Transverse colon (tissue), 4 donors: ENCODE results near the gene SNRK. TPM values are rescaled to one million over a fixed set of nuclear protein-coding genes. Genes with fewer than 3 reads are reported as not detected.

ENCODE experiments used
- DNase-seq: peaks from one replicate; pipeline ENCODE4 v3.0.0-alpha.2; 2019
- H3K27ac ChIP-seq, 4 donors: fragments of 200-600 bp; sonication (generic); 2 replicates each; pipeline ENCODE4 v1.5.1; 2016 to 2018; ENCODE audit warnings: inconsistent platforms in 4 of 4
- H3K27me3 ChIP-seq: fragments of 200-600 bp; sonication (generic); 2 replicates; pipeline ENCODE4 v1.5.1; 2017; ENCODE audit warnings: inconsistent platforms
- H3K36me3 ChIP-seq, 4 donors: fragments of 200-600 bp; sonication (generic); 2 replicates each; pipeline ENCODE4 v1.5.1; 2017 to 2019; ENCODE audit warnings: inconsistent platforms in 4 of 4
- H3K4me1 ChIP-seq, 4 donors: fragments of 200-600 bp; sonication (generic); 2 replicates each; pipeline ENCODE4 v1.5.1; 2017 to 2020; ENCODE audit warnings: inconsistent platforms in 4 of 4
- H3K4me3 ChIP-seq, 4 donors: fragments of 200-600 bp; sonication (generic); 1 replicate in 1 of 4; 2 replicates in 3 of 4; pipeline versions ENCODE4 v1.5.1 to v1.6.1; 2017 to 2019; ENCODE audit warnings: inconsistent platforms in 4 of 4
- H3K9me3 ChIP-seq, 2 donors: fragments of 200-600 bp; sonication (generic); 2 replicates each; pipeline ENCODE4 v1.5.1; 2017 to 2019; ENCODE audit warnings: inconsistent platforms in 2 of 2
- CTCF ChIP-seq, 5 experiments: fragments of 200-600 bp in 3 of 5; fragments of 450-650 bp in 2 of 5; sonication (generic) in 3 of 5; IDR thresholded peaks; 1 replicate in 2 of 5; 2 replicates in 3 of 5; pipeline ENCODE4 v1.5.1; 2016 to 2017; ENCODE audit warnings: antibody characterized with exemption in 5 of 5, inconsistent platforms in 3 of 5, mild to moderate bottlenecking in 2 of 5, moderate library complexity in 1 of 5
- EP300 ChIP-seq: sonication (generic); formaldehyde crosslinking; IDR thresholded peaks from one replicate; pipeline ENCODE4 v1.6.1; 2017; ENCODE audit warnings: antibody characterized with exemption, low read depth
- POLR2A ChIP-seq: fragments of 450-650 bp; IDR thresholded peaks from one replicate; pipeline ENCODE4 v1.6.1; 2016; ENCODE audit warnings: antibody characterized with exemption, mild to moderate bottlenecking, moderate library complexity
- POLR2AphosphoS5 ChIP-seq, 3 donors: sonication (generic); formaldehyde crosslinking; IDR thresholded peaks; one replicate each; pipeline ENCODE4 v1.6.1; 2016; ENCODE audit warnings: antibody characterized with exemption in 3 of 3
- WGBS, 2 donors: methylation state at CpG; one replicate each; pipeline ENCODE4 v1.1.5; 2018; ENCODE audit warnings: low coverage in 1 of 2; 5-methylcytosine and 5-hydroxymethylcytosine counted together
- in situ Hi-C, 4 donors: fragments of 200-750 bp; cut with MboI; loops; one replicate each; pipeline versions ENCODE4 v1.15.0 to v1.15.1; 2017; ENCODE audit warnings: low sequenced_read_pairs in 3 of 4, low pct_ligation_motif_present in 1 of 4, low pct_unique_long_range_greater_than_20kb in 1 of 4
- intact Hi-C: fragments of 100-400 bp; cut with DNase I; formaldehyde crosslinking; loops from one replicate; pipeline ENCODE4 v1.15.1; 2023; ENCODE audit warnings: low total_unique reads
- total RNA-seq, 4 donors: library from RNA; depleted of rRNA; stranded (reverse); fragments of >200 nt; gene quantifications; one replicate each; pipeline ENCODE4 v1.1.0, GENCODE V29; 2016

SNRK gene
- total RNA-seq, 4 donors from 2014 or later = 29.9 to 43.3 (median 31.7) TPM

- no peak overlapping the region for H3K4me3 ChIP-seq
- WGBS, 2 donors = 82 to 83% methylated on average over 3 to 4 of the region's 4 CpGs
- no peaks in the 10 kb centered on the region for H3K9me3 ChIP-seq
- no peaks in the 10 kb centered on the region for H3K4me1 ChIP-seq
- in situ Hi-C loops (no loop called here), intact Hi-C loops (no loop called here)
- H3K27me3 ChIP-seq = no peaks in the 10 kb centered on the region
- no peak for DNase-seq
- no peak overlapping the region for H3K27ac ChIP-seq
- no peaks in the 10 kb centered on the region for H3K36me3 ChIP-seq
- no peak for TF ChIP-seq POLR2A
- TF ChIP-seq EP300 = no peak
- TF ChIP-seq CTCF (IDR thresholded peaks at IDR 0.05) = no peak
- no peak for TF ChIP-seq POLR2AphosphoS5 (IDR thresholded peaks at IDR 0.05)
Observed at GRCh38 chr3:43262194-43262593, 24.1 kb upstream of the SNRK start.

DNA sequence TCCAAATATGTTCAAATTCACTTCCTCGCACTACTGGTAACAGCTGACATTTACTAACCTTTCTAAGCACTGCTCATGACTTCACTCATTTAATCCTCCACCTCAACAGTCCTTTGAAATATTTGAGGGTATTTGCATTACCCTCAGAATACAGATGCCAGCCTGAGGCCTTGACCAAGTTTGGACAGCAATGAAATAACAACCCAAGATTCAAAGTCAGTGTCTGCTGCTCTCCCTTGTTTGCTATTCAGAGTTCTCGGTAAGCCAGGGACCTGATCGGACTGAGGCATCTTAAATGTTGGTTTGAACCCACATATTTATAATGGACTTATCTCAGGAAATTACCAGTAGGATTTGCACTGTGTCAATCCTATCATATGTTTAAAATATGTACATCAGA, 19.9 kb upstream of the SNRK start:
- in situ Hi-C loops (no loop called here), intact Hi-C loops (no loop called here)
- H3K27me3 ChIP-seq = no peaks in the 10 kb centered on the region
- DNase-seq = no peak
- 67% methylated on average over 3 of the region's 3 CpGs; no CpG with 5 or more reads in 1 of the 2 donors for WGBS, 2 donors
- H3K27ac ChIP-seq = no peak overlapping the region
- no peaks in the 10 kb centered on the region for H3K9me3 ChIP-seq
- no peaks in the 10 kb centered on the region for H3K4me1 ChIP-seq
- no peak for TF ChIP-seq CTCF (IDR thresholded peaks at IDR 0.05)
- no peak for TF ChIP-seq POLR2AphosphoS5 (IDR thresholded peaks at IDR 0.05)
- no peak for TF ChIP-seq EP300
- TF ChIP-seq POLR2A = no peak
- H3K36me3 ChIP-seq = no peaks in the 10 kb centered on the region
- no peak overlapping the region for H3K4me3 ChIP-seq

GRCh38 chr3:43266995-43267394, 19.3 kb upstream of the SNRK start:
- intact Hi-C loops = no loop called here

GRCh38 chr3:43268636-43269035, 17.7 kb upstream of the SNRK start:
- no peaks in the 10 kb centered on the region for H3K9me3 ChIP-seq
- DNase-seq = no peak
- WGBS, 2 donors = 88 to 92% methylated on average over 1 of the region's 1 CpG
- in situ Hi-C loops = no loop called here
- H3K27ac ChIP-seq = no peak overlapping the region
- H3K4me3 ChIP-seq = no peak overlapping the region
- H3K27me3 ChIP-seq = no peaks in the 10 kb centered on the region
- TF ChIP-seq EP300 = no peak
- no peak for TF ChIP-seq POLR2A
- TF ChIP-seq POLR2AphosphoS5 (IDR thresholded peaks at IDR 0.05) = no peak
- TF ChIP-seq CTCF (IDR thresholded peaks at IDR 0.05) = no peak
- H3K4me1 ChIP-seq = no peaks in the 10 kb centered on the region
- intact Hi-C loops = no loop called here
- H3K36me3 ChIP-seq = no peaks in the 10 kb centered on the region

More at GRCh38 chr3:43266995-43267394, 19.3 kb upstream of the SNRK start:
- H3K27me3 ChIP-seq = no peaks in the 10 kb centered on the region
- 71 to 85% methylated on average over 1 of the region's 1 CpG for WGBS, 2 donors
- TF ChIP-seq EP300 = no peak
- no peak for TF ChIP-seq POLR2A
- TF ChIP-seq POLR2AphosphoS5 (IDR thresholded peaks at IDR 0.05) = no peak
- no peak for TF ChIP-seq CTCF (IDR thresholded peaks at IDR 0.05)
- H3K4me1 ChIP-seq = no peaks in the 10 kb centered on the region
- DNase-seq = no peak
- no peaks in the 10 kb centered on the region for H3K36me3 ChIP-seq
- no peaks in the 10 kb centered on the region for H3K9me3 ChIP-seq
- in situ Hi-C loops = no loop called here
- H3K4me3 ChIP-seq = no peak overlapping the region
- no peak overlapping the region for H3K27ac ChIP-seq
